GM10266 (cell line): Measurements from ENCODE around the gene CHMP4A.

Experiments
- DNase-seq: peaks from one replicate; pipeline ENCODE4 v3.0.0; 2012; ENCODE audit errors: extremely low spot score
- TF ChIP-seq, protein P1 (sequence below): IDR thresholded peaks from 2 replicates; pipeline ENCODE4 v1.5.1; 2012; ENCODE audit warnings: mild to moderate bottlenecking, low read depth; ENCODE audit not compliant: control insufficient read depth, insufficient read depth; ENCODE audit errors: missing control alignments

Gene CHMP4A

DNA sequence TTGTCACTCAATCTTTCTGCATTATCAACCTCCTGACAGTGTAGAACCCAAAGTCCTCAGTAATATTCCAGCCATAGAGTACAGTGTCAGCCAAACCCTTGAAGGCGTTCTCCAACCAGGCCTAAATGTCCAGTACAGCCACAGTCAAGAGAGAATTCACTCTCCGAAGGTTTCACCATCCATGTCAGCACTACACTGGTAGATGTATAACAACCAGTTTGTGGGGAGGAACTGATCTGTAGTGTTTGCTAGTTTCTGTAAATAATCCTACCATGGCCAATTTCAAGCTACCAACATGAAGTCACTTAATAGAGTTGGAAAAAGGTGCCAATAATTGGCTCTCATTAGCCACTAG lies 3.0 kb upstream of the CHMP4A start:
- TF ChIP-seq, protein P1, sequence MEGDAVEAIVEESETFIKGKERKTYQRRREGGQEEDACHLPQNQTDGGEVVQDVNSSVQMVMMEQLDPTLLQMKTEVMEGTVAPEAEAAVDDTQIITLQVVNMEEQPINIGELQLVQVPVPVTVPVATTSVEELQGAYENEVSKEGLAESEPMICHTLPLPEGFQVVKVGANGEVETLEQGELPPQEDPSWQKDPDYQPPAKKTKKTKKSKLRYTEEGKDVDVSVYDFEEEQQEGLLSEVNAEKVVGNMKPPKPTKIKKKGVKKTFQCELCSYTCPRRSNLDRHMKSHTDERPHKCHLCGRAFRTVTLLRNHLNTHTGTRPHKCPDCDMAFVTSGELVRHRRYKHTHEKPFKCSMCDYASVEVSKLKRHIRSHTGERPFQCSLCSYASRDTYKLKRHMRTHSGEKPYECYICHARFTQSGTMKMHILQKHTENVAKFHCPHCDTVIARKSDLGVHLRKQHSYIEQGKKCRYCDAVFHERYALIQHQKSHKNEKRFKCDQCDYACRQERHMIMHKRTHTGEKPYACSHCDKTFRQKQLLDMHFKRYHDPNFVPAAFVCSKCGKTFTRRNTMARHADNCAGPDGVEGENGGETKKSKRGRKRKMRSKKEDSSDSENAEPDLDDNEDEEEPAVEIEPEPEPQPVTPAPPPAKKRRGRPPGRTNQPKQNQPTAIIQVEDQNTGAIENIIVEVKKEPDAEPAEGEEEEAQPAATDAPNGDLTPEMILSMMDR = no peak
- DNase-seq = no peak

DNA sequence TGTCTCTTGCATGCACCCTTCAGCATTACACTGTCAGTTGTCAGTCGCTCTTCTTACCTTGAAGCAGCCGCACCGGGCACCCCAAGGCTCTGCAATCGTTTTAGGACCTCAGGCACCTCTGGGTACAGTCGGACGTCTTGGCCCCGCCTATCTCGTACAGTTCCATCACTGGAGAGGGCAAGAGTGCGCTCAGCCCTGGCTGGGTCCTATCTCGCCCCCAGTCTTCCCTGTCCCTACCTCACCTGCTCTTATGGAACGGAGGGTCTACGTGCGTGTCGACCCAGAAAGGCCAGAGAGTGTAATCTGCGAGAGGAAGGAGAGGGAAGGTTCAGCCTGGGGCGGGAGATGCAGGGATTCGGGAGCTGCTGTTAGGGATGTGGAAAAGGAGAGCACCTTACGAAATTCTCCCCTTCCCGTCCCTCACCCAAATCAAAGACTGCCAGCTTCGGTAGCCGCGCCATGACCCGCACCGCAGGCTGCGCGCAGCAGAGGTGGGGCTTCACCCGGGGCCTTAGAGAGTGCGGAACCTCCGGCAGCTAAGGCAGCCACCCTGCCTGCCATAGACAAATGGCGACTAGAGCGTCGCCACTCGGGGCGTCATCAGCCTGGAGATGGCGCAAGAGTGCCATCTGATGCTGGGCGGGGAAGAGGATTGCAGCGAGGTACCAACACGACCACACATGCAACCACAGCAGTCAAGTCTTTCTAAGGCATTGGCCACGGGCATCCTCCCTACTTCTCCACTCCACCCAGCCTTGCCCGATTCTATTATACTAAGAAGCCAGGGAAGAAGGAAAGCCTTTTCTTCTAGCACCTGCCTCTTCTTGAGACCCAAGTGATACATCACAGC lies 2.4 kb upstream of the CHMP4A start, which contains the start of gene MDP1:
MDP1 (minus strand) TSS at position 572 of the 850 bp plus-strand sequence; CDS start at position 461, 111 bp downstream.
- TF ChIP-seq, protein P1 = peak; percentile 98
- DNase-seq = peak; percentile 82

DNA sequence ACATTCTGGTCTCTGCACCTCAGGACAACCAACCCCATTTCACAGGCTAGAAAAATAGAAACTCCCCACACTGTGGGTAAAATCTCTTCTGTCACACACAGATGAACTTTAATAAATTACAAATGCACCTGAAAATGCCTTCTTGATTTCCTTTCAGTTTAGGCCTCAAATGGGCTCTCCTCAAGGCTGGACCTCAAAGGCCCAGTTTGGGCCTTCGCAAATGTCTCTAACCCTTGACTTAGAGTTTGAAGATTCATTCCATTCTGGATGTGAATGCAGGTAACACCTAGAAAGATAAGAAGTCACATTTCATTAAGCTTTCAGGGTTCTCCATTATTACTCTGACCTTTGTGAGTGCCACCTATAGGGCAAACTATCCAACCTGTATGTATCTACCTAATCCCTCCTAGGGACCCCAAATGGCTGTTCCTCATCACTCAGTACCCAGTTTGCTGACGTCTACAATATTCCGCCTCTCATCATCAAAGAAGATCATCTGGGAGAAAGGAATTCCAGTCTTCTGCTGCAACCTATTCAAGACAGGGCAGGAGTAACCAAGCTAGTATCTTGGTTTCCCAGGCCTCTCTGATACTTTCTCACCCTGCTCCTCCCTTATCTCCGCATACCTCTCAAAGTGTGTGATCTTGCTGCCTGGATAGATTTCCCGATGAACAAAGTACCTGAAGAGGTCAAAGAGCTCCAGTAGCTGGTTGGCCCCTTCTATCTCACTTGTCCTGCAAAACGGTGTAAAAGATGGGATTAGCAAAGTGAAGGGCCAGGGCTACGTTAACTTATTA lies 776 bp upstream of the CHMP4A start:
- TF ChIP-seq, protein P1 = no peak
- no peak for DNase-seq

DNA sequence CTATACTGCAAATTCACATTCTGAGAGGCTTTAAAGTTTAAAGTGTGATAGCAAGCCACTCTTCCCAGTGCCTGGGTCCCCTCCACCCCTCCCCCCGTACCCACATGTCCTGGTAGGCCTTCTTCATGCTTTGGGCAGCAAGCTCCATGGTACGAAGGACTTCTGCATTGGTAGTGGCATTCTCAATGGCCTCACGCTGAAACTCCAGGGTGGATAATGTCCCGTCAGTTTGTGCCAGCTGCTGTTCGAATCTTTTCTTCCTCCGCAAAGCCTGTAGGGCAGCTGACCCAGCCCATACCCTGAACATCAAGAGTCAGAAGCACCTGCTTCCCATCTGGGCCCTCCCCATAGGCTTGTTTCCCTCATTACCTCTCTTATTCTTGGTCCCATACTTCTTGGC lies 2.0 kb downstream of the CHMP4A start:
- DNase-seq = no peak
- TF ChIP-seq, protein P1 = no peak

DNA sequence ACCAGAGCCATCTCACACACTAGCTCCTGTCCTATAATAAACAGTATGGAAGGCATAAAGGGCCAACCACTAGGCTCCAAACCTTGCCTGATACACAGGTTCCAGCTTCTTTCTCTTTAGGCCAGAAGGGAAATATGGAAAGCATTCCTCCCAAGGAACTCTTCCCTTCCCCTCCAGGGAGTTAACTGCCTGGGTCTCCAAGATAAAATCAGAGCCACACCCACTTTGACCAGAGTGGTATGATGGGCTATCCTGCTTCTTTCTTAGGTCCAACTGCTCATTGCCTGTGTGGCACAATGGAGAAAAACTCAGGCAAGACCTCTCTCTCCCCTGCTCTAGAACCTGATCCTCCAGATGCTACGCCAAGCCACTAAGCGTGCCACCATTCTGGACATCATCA lies 5.7 kb downstream of the CHMP4A start:
- TF ChIP-seq, protein P1 = no peak
- no peak for DNase-seq

DNA sequence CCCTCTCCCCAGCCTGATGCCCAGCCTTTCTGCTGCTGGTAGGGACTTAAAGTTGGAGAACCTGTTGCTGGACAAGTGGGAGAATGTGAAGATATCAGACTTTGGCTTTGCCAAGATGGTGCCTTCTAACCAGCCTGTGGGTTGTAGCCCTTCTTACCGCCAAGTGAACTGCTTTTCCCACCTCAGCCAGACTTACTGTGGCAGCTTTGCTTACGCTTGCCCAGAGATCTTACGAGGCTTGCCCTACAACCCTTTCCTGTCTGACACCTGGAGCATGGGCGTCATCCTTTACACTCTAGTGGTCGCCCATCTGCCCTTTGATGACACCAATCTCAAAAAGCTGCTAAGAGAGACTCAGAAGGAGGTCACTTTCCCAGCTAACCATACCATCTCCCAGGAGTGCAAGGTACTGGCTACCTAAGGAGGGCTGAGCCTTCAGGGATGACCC lies 6.2 kb downstream of the CHMP4A start:
- DNase-seq = no peak
- TF ChIP-seq, protein P1 = no peak
